T-cell (primary cell): ENCODE measurements around the gene TGFBR2. TPM values are rescaled to one million over a fixed set of nuclear protein-coding genes. Genes with fewer than 3 reads are reported as not detected.
"Not testable (repeated sequence)": the region's sequence is repeated elsewhere in the genome, so short reads cannot be mapped to it uniquely, and the experiment has no call there.

ENCODE experiments used
- ATAC-seq, 4 experiments: fragments of 200-7000 bp in 3 of 4; fragments of 150-1000 bp in 1 of 4; cut with Tn5 transposase; replicated peaks in 1 of 4; 1 replicate in 3 of 4; 2 replicates in 1 of 4; pipeline ENCODE4 v1.10.0; 2021; ENCODE audit warnings: moderate library complexity in 3 of 4, mild to moderate bottlenecking in 2 of 4, moderate number of reproducible peaks in 1 of 4
- CTCF ChIA-PET, 2 donors: fragments of 300-600 bp; sonication (Branson Sonifier 250); formaldehyde crosslinking; loops; one replicate each; lab custom pipeline; 2022; ENCODE audit warnings: antibody characterized with exemption in 2 of 2; lab: Charles Lee
- POLR2A ChIA-PET, 2 donors: fragments of 300-600 bp; sonication (Branson Sonifier 250); formaldehyde crosslinking; loops; one replicate each; lab custom pipeline; 2022; ENCODE audit warnings: antibody characterized with exemption in 2 of 2; lab: Charles Lee
- DNase-seq, 35 experiments: peaks; one replicate each; pipeline versions ENCODE4 v3.0.0 to v3.0.0-alpha.2; 2013 to 2023
- H3K27ac ChIP-seq: one replicate; pipeline ENCODE4 v1.5.1; 2013; ENCODE audit warnings: low read length
- H3K27me3 ChIP-seq, 2 experiments: replicated peaks in 1 of 2; 1 replicate in 1 of 2; 2 replicates in 1 of 2; pipeline versions ENCODE4 v1.6.1 to v1.7.0; 2013; ENCODE audit warnings: low read length in 1 of 2, mixed read lengths in 1 of 2; ENCODE audit not compliant: control insufficient read depth in 2 of 2, insufficient read depth in 2 of 2; ENCODE audit errors: extremely low read depth in 1 of 2
- H3K36me3 ChIP-seq, 2 donors: 1 replicate in 1 of 2; 2 replicates in 1 of 2; pipeline versions ENCODE4 v1.6.1 to v1.7.0; 2013; ENCODE audit warnings: low read length in 1 of 2; ENCODE audit not compliant: control insufficient read depth in 2 of 2, insufficient read depth in 1 of 2; ENCODE audit errors: extremely low read depth in 1 of 2
- H3K4me1 ChIP-seq, 2 experiments: 1 replicate in 1 of 2; 2 replicates in 1 of 2; pipeline versions ENCODE4 v1.6.1 to v1.7.0; 2013; ENCODE audit warnings: low read length in 2 of 2, mixed read lengths in 1 of 2; ENCODE audit not compliant: insufficient read depth in 2 of 2, control insufficient read depth in 1 of 2; ENCODE audit errors: extremely low read depth in 1 of 2
- H3K4me3 ChIP-seq, 2 donors: 1 replicate in 1 of 2; 2 replicates in 1 of 2; pipeline versions ENCODE4 v1.5.1 to v1.7.0; 2013; ENCODE audit warnings: mild to moderate bottlenecking in 2 of 2, low read length in 1 of 2, moderate library complexity in 1 of 2; ENCODE audit not compliant: control insufficient read depth in 1 of 2; ENCODE audit errors: extremely low read depth in 1 of 2
- H3K9me3 ChIP-seq: 2 replicates; pipeline ENCODE4 v1.7.0; 2013
- H3K27ac Mint-ChIP-seq, 2 donors: one replicate each; pipeline ENCODE4 v1.8.0; 2020 to 2021; ENCODE audit warnings: mild to moderate bottlenecking in 2 of 2, mixed read lengths in 2 of 2
- H3K27me3 Mint-ChIP-seq, 2 donors: one replicate each; pipeline ENCODE4 v1.8.0; 2021 to 2022; ENCODE audit warnings: mixed read lengths in 2 of 2
- H3K36me3 Mint-ChIP-seq: one replicate; pipeline ENCODE4 v1.8.0; 2021; ENCODE audit warnings: mixed read lengths
- H3K4me1 Mint-ChIP-seq, 3 donors: one replicate each; pipeline ENCODE4 v1.8.0; 2020 to 2022; ENCODE audit warnings: mixed read lengths in 3 of 3, mild to moderate bottlenecking in 1 of 3
- H3K4me3 Mint-ChIP-seq, 3 donors: one replicate each; pipeline ENCODE4 v1.8.0; 2020 to 2022; ENCODE audit warnings: mild to moderate bottlenecking in 3 of 3, mixed read lengths in 3 of 3, moderate library complexity in 3 of 3
- H3K9me3 Mint-ChIP-seq, 3 donors: one replicate each; pipeline ENCODE4 v1.8.0; 2020 to 2022; ENCODE audit warnings: mixed read lengths in 3 of 3
- WGBS: methylation state at CpG from one replicate; pipeline ENCODE4 v1.1.5; 2013; ENCODE audit warnings: missing lambda C conversion rate; ENCODE audit not compliant: insufficient coverage; 5-methylcytosine and 5-hydroxymethylcytosine counted together
- total RNA-seq, 35 experiments: library from RNA in 6 of 35; stranded (reverse) in 6 of 35; fragments of 120-200 nt in 1 of 35; gene quantifications; one replicate each; pipeline versions ENCODE4 v1.2.1 to v1.2.4 and lab custom pipeline; 2013 to 2026

The TGFBR2 gene
- total RNA-seq, 5 donors from 2014 or later (not counting 1 experiment from before 2014, with no cell fraction given): 114 to 145 (median 127) TPM

DNA sequence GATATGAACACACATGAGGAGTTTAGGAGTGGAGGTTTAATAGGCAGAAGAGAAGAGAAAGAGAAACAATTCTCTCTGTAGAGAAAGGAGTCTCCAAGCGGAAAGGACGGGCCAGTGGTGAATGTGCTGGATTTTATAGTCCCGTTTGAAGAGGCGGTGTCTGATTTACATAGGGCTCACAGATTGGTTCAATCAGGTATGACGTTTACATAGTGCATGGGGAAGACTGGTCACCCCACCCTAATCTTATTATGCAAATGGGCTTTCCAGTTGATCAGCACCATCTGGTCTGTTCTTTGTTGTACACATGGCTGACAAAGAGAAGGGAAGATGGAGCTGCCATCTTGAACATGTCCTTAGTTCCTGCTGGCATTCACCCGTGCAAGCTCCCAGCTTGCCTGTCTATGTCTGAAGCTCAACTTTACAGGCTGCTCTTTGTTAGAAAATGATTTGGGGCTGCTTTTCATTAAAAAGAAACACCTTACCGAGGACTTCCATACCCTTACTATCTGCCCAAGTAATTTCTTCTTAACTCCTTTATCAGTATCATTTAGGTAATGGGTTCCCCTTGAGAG, 63.0 kb downstream of the TGFBR2 start:
- not testable (repeated sequence) for H3K9me3 Mint-ChIP-seq, H3K27ac ChIP-seq, H3K9me3 ChIP-seq, DNase-seq, ATAC-seq, H3K4me3 ChIP-seq, H3K27me3 Mint-ChIP-seq, H3K27me3 ChIP-seq
- Mint-ChIP-seq H3K4me3 (peak overlapping the region in 1 of 3 donors; percentile 35), H3K4me1 (peaks cover 97 to 100% (median 99%) of the 10 kb centered on the region in 3 donors), H3K36me3 (peaks cover 60% of the 10 kb centered on the region), H3K27ac (peak overlapping the region; percentile 75 to 95)
- CTCF ChIA-PET: interaction anchor here (1.1 to 1.3 kb wide), 2 partner anchors 25 to 59 kb away, joined by 3 to 4 read pairs; no protein-coding TSS in a partner anchor
- no CpG with 5 or more reads among the region's 7 CpGs for WGBS
- POLR2A ChIA-PET: interaction anchor here (0.6 to 1.1 kb wide), 4 partner anchors 10 to 63 kb away, joined by 3 to 7 read pairs (median 4); partner anchors contain the start of gene TGFBR2 (in 1 of the 2)
- H3K4me1 ChIP-seq: peaks cover 63 to 78% of the 10 kb centered on the region in 2 experiments
- peaks cover 2 to 59% of the 10 kb centered on the region in 2 donors for H3K36me3 ChIP-seq

DNA sequence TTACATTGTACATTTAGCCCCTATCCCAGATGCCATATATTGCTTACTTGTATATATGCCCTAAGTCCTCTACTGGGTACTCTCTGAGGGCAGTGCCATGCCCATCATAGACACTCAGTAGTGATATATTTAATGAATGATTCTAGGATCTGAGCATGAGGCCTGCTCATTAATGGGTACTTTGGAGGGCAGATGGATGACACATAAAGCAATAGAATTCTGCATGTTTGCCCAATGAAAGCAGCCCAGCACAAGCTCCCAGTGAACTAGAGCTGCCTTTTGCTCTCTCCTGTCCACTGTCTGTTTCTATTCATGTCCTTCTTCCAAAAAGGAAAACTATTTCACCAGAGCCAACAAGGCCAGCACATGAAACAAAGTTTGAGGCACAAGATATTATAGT, 63.9 kb downstream of the TGFBR2 start:
- Histone ChIP-seq H3K27ac (no peak overlapping the region), H3K4me3 (no peak overlapping the region), H3K9me3 (no peaks in the 10 kb centered on the region), H3K4me1 (peaks cover 65 to 78% of the 10 kb centered on the region in 2 experiments), H3K36me3 (peaks cover 2 to 67% of the 10 kb centered on the region in 2 donors), H3K27me3 (no peaks in the 10 kb centered on the region)
- H3K36me3 Mint-ChIP-seq: peaks cover 68% of the 10 kb centered on the region
- POLR2A ChIA-PET: interaction anchor here in 1 of 2 donors (1.1 kb wide), 1 partner anchor 56 kb away, joined by 7 read pairs; no protein-coding TSS in a partner anchor
- H3K27me3 Mint-ChIP-seq: no peaks in the 10 kb centered on the region
- ATAC-seq: no peak
- H3K27ac Mint-ChIP-seq: peak overlapping the region; percentile 75 to 95
- CTCF ChIA-PET: interaction anchor here in 1 of 2 donors (0.6 to 1.1 kb wide), 2 partner anchors 60 to 133 kb away, joined by 3 to 4 read pairs; no protein-coding TSS in a partner anchor
- H3K4me1 Mint-ChIP-seq: peaks cover 97 to 100% (median 99%) of the 10 kb centered on the region in 3 donors
- H3K4me3 Mint-ChIP-seq: no peak overlapping the region
- H3K9me3 Mint-ChIP-seq: no peaks in the 10 kb centered on the region
- DNase-seq: no peak

GRCh38 chr3:30671527-30672286, 65.3 kb downstream of the TGFBR2 start:
- Histone ChIP-seq H3K27ac (peak overlapping the region; percentile 33), H3K27me3 (no peaks in the 10 kb centered on the region), H3K4me1 (peaks cover 64 to 72% of the 10 kb centered on the region in 2 experiments), H3K4me3 (peak overlapping the region in 1 of 2 donors; percentile 21), H3K36me3 (peaks cover 5 to 78% of the 10 kb centered on the region in 2 donors), H3K9me3 (no peaks in the 10 kb centered on the region)
- H3K4me1 Mint-ChIP-seq: peaks cover 95 to 100% (median 99%) of the 10 kb centered on the region in 3 donors
- CTCF ChIA-PET: interaction anchor here in 1 of 2 donors (0.6 to 1.6 kb wide), 3 partner anchors 21 to 67 kb away, joined by 3 to 6 read pairs (median 4); no protein-coding TSS in a partner anchor
- H3K27ac Mint-ChIP-seq: peak overlapping the region; percentile 84 to 95
- 94% methylated on average over 11 of the region's 20 CpGs for WGBS
- ATAC-seq: peak in 1 of 4 experiments; percentile 8
- POLR2A ChIA-PET: interaction anchor here (0.6 to 1.0 kb wide), 2 partner anchors 34 to 51 kb away, joined by 3 read pairs; no protein-coding TSS in a partner anchor
- H3K27me3 Mint-ChIP-seq: no peaks in the 10 kb centered on the region
- no peaks in the 10 kb centered on the region for H3K9me3 Mint-ChIP-seq
- DNase-seq: no peak
- H3K36me3 Mint-ChIP-seq: peaks cover 81% of the 10 kb centered on the region
- H3K4me3 Mint-ChIP-seq: peak overlapping the region; percentile 44 to 62 (median 57)

DNA sequence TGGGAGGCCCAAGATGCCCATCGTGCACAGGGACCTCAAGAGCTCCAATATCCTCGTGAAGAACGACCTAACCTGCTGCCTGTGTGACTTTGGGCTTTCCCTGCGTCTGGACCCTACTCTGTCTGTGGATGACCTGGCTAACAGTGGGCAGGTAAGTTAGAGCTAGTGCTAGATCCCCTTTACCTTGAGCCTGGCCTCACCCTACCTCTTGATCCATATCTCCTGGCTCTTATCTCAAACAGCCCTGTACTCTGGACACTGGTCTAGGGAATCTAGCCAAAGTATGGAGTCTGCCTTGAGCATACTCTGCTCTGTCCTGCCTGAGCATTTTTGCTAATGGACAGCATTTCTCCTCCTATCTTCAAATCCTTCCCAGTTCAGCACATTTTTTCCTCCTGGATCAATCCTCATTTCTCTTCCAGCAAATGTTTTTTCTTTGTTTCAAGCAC, 65.9 kb downstream of the TGFBR2 start:
- H3K9me3 Mint-ChIP-seq: no peaks in the 10 kb centered on the region
- ATAC-seq: peak in 2 of 4 experiments; percentile 7 to 24
- Histone ChIP-seq H3K27ac (peak overlapping the region; percentile 33), H3K27me3 (no peaks in the 10 kb centered on the region), H3K4me3 (peak overlapping the region in 1 of 2 donors; percentile 21), H3K4me1 (peaks cover 58 to 70% of the 10 kb centered on the region in 2 experiments), H3K36me3 (peaks cover 5 to 84% of the 10 kb centered on the region in 2 donors), H3K9me3 (no peaks in the 10 kb centered on the region)
- H3K27ac Mint-ChIP-seq: peak overlapping the region; percentile 84 to 95
- ChIA-PET CTCF (interaction anchor here in 1 of 2 donors (0.8 to 1.6 kb wide), 2 partner anchors 21 to 68 kb away, joined by 3 to 4 read pairs; no protein-coding TSS in a partner anchor), POLR2A (interaction anchor here in 1 of 2 donors (0.6 kb wide), 1 partner anchor 72 kb away, joined by 6 read pairs; no protein-coding TSS in a partner anchor)
- DNase-seq: no peak
- no peaks in the 10 kb centered on the region for H3K27me3 Mint-ChIP-seq
- H3K4me1 Mint-ChIP-seq: peaks cover 96 to 100% (median 99%) of the 10 kb centered on the region in 3 donors
- H3K36me3 Mint-ChIP-seq: peaks cover 87% of the 10 kb centered on the region
- WGBS: 88% methylated on average over 4 of the region's 4 CpGs
- peak overlapping the region; percentile 44 to 62 (median 57) for H3K4me3 Mint-ChIP-seq

DNA sequence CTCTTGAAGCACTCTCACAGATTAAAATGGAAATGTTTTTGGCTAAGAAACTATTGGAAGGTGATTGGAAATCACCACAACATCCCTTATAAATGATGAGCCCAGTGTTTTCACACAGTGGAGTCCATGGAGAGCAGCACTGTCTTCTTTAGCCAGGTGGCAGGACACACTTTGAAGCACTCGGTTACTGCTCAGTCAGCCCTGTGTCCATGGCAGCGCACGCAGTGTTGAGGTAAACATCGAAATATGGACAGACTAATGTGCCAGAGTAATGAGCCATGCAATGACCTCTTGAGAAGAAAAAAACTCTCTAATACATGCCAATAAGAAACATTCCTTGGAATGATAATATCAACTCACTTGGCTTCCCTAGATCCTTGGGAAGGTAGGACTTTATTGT, 66.6 kb downstream of the TGFBR2 start:
- Histone ChIP-seq H3K9me3 (no peaks in the 10 kb centered on the region), H3K27me3 (no peaks in the 10 kb centered on the region), H3K36me3 (peaks cover 5 to 90% of the 10 kb centered on the region in 2 donors), H3K27ac (no peak overlapping the region), H3K4me1 (peaks cover 58 to 70% of the 10 kb centered on the region in 2 experiments), H3K4me3 (peak overlapping the region in 1 of 2 donors; percentile 11)
- Mint-ChIP-seq H3K27ac (peak overlapping the region; percentile 84 to 95), H3K36me3 (peaks cover 92% of the 10 kb centered on the region), H3K4me1 (peaks cover 98 to 100% (median 99%) of the 10 kb centered on the region in 3 donors), H3K27me3 (no peaks in the 10 kb centered on the region), H3K9me3 (no peaks in the 10 kb centered on the region), H3K4me3 (peak overlapping the region; percentile 44 to 62 (median 57))
- ATAC-seq: no peak
- ChIA-PET CTCF (no interaction called here), POLR2A (no interaction called here)
- 100% methylated on average over 1 of the region's 4 CpGs for WGBS
- no peak for DNase-seq
